IMR-90 (cell line): Measurements from ENCODE around the gene ISCA2. TPM values are rescaled to one million over a fixed set of nuclear protein-coding genes. Genes with fewer than 3 reads are reported as not detected.

Experiments
- ATAC-seq: fragments of 200-7000 bp; cut with Tn5 transposase; 2 replicates; pipeline ENCODE4 v1.9.1; 2020; ENCODE audit warnings: low read depth, mild to moderate bottlenecking, moderate library complexity
- BruUV-seq: library from RNA; stranded (reverse); fragments of 400-500 nt; replicated peaks from 2 replicates; lab custom pipeline; 2021; lab: Mats Ljungman, UMichigan
- CTCF ChIA-PET: fragments of 300-600 bp; formaldehyde crosslinking; extraction: SDS; loops from one replicate; lab custom pipeline; 2021; ENCODE audit warnings: antibody characterized with exemption; lab: Yijun Ruan, JAX
- POLR2A ChIA-PET: fragments of 300-600 bp; sonication (Branson Sonifier 250); formaldehyde crosslinking; loops from one replicate; lab custom pipeline; 2022; ENCODE audit warnings: antibody characterized with exemption; ENCODE audit not compliant: unreplicated experiment; lab: Charles Lee
- DNase-seq: peaks from one replicate; pipeline ENCODE4 v3.0.0; 2013
- H2AFZ ChIP-seq: replicated peaks from 2 replicates; pipeline ENCODE3; 2013; ENCODE audit warnings: low read length, mild to moderate bottlenecking; ENCODE audit not compliant: poor library complexity
- H2AK5ac ChIP-seq: 2 replicates; pipeline ENCODE4 v1.6.1; 2013; ENCODE audit warnings: low read depth, low read length, inconsistent platforms
- H2AK9ac ChIP-seq: replicated peaks from 2 replicates; pipeline ENCODE3; 2013; ENCODE audit warnings: mild to moderate bottlenecking, low read depth, low read length, moderate library complexity; ENCODE audit not compliant: poor library complexity
- H2BK120ac ChIP-seq: 2 replicates; pipeline ENCODE4 v1.6.1; 2013; ENCODE audit warnings: low read depth, low read length, inconsistent platforms
- H2BK15ac ChIP-seq: 3 replicates; pipeline ENCODE4 v1.6.1; 2013; ENCODE audit warnings: low read depth, low read length, inconsistent platforms
- H2BK20ac ChIP-seq: 2 replicates; pipeline ENCODE4 v1.6.1; 2013; ENCODE audit warnings: low read depth, mild to moderate bottlenecking, inconsistent platforms, low read length, moderate library complexity
- H2BK5ac ChIP-seq: 2 replicates; pipeline ENCODE4 v1.6.1; 2013; ENCODE audit warnings: mild to moderate bottlenecking, low read depth, low read length, inconsistent platforms; ENCODE audit not compliant: poor library complexity, severe bottlenecking
- H3K14ac ChIP-seq: replicated peaks from 2 replicates; pipeline ENCODE4 v1.6.1; 2013; ENCODE audit warnings: low read depth, low read length, inconsistent platforms
- H3K18ac ChIP-seq: 2 replicates; pipeline ENCODE4 v1.6.1; 2013; ENCODE audit warnings: low read depth, low read length, control low read depth
- H3K23ac ChIP-seq: 2 replicates; pipeline ENCODE4 v1.6.1; 2013; ENCODE audit warnings: low read depth, low read length, inconsistent platforms
- H3K27ac ChIP-seq: 2 replicates; pipeline ENCODE4 v1.5.1; 2013; ENCODE audit warnings: mild to moderate bottlenecking, control low read depth, low read length; ENCODE audit not compliant: insufficient read depth
- H3K27me3 ChIP-seq: 2 replicates; pipeline ENCODE4 v1.6.1; 2013; ENCODE audit warnings: low read length; ENCODE audit not compliant: control insufficient read depth, insufficient read depth
- H3K36me3 ChIP-seq: 2 replicates; pipeline ENCODE4 v1.6.1; 2013; ENCODE audit warnings: low read length, mixed read lengths; ENCODE audit not compliant: control insufficient read depth, insufficient read depth
- H3K4ac ChIP-seq: 2 replicates; pipeline ENCODE4 v1.6.1; 2013; ENCODE audit warnings: low read depth, low read length, inconsistent platforms
- H3K4me1 ChIP-seq: 2 replicates; pipeline ENCODE4 v1.6.1; 2013; ENCODE audit warnings: low read length, mixed read lengths; ENCODE audit not compliant: control insufficient read depth, insufficient read depth
- H3K4me2 ChIP-seq: 2 replicates; pipeline ENCODE4 v1.6.1; 2013; ENCODE audit warnings: low read depth, mild to moderate bottlenecking, control low read depth, low read length, moderate library complexity
- H3K4me3 ChIP-seq: 2 replicates; pipeline ENCODE4 v1.5.1; 2013; ENCODE audit warnings: low read depth, mild to moderate bottlenecking, control low read depth, low read length, moderate library complexity; ENCODE audit not compliant: insufficient read depth
- H3K56ac ChIP-seq: 2 replicates; pipeline ENCODE4 v1.6.1; 2013; ENCODE audit warnings: low read length, inconsistent platforms; ENCODE audit not compliant: insufficient read depth; ENCODE audit errors: extremely low read depth
- H3K79me1 ChIP-seq, 2 experiments: 2 replicates each; pipeline ENCODE4 v1.6.1; 2013; ENCODE audit warnings: low read length in 2 of 2, inconsistent platforms in 1 of 2, low read depth in 1 of 2
- H3K9ac ChIP-seq: 2 replicates; pipeline ENCODE4 v1.6.1; 2013; ENCODE audit warnings: low read depth, low read length, control low read depth
- H3K9me1 ChIP-seq: 2 replicates; pipeline ENCODE4 v1.6.1; 2013; ENCODE audit warnings: low read length, inconsistent platforms; ENCODE audit not compliant: insufficient read depth
- H3K9me3 ChIP-seq: 2 replicates; pipeline ENCODE4 v1.6.1; 2013; ENCODE audit warnings: low read length; ENCODE audit not compliant: control insufficient read depth, insufficient read depth
- H4K20me1 ChIP-seq: 2 replicates; pipeline ENCODE4 v1.6.1; 2013; ENCODE audit warnings: low read length, inconsistent platforms; ENCODE audit not compliant: insufficient read depth
- H4K5ac ChIP-seq: 2 replicates; pipeline ENCODE4 v1.6.1; 2013; ENCODE audit warnings: mild to moderate bottlenecking, low read depth, low read length, control low read depth
- H4K8ac ChIP-seq, 2 experiments: 2 replicates each; pipeline ENCODE4 v1.6.1; 2013; ENCODE audit warnings: low read depth in 2 of 2, low read length in 2 of 2, control low read depth in 1 of 2, inconsistent platforms in 1 of 2
- H4K91ac ChIP-seq: 2 replicates; pipeline ENCODE4 v1.6.1; 2013; ENCODE audit warnings: low read depth, low read length, inconsistent platforms; ENCODE audit not compliant: insufficient read depth
- CTCF ChIP-seq: conservative IDR thresholded peaks from 2 replicates; pipeline ENCODE4 v1.5.1; 2012; ENCODE audit warnings: mild to moderate bottlenecking, low read depth, low read length, improper control_type of control experiment
- ELK1 ChIP-seq: fragments of 150-350 bp; IDR thresholded peaks from 2 replicates; pipeline ENCODE4 v1.6.1; 2016; ENCODE audit warnings: low read depth, mild to moderate bottlenecking, low read length, moderate library complexity, borderline replicate concordance
- MAZ ChIP-seq: IDR thresholded peaks from 2 replicates; pipeline ENCODE4 v1.6.1; 2012; ENCODE audit warnings: low read depth, mild to moderate bottlenecking, low read length, improper control_type of control experiment, moderate library complexity, borderline replicate concordance
- MXI1 ChIP-seq: IDR thresholded peaks from 2 replicates; pipeline ENCODE4 v1.6.1; 2012; ENCODE audit warnings: low read depth, mild to moderate bottlenecking, low read length, moderate library complexity, borderline replicate concordance
- NFE2L2 ChIP-seq: fragments of 150-350 bp; IDR thresholded peaks from 2 replicates; pipeline ENCODE4 v1.6.1; 2016; ENCODE audit warnings: low read depth, mild to moderate bottlenecking, low read length
- POLR2A ChIP-seq: IDR thresholded peaks from 2 replicates; pipeline ENCODE4 v1.6.1; 2012; ENCODE audit warnings: mild to moderate bottlenecking, low read depth, low read length
- RAD21 ChIP-seq: IDR thresholded peaks from 2 replicates; pipeline ENCODE4 v1.6.1; 2012; ENCODE audit warnings: low read length, improper control_type of control experiment
- RCOR1 ChIP-seq: IDR thresholded peaks from 2 replicates; pipeline ENCODE4 v1.6.1; 2012; ENCODE audit warnings: mild to moderate bottlenecking, low read length, improper control_type of control experiment; ENCODE audit not compliant: insufficient replicate concordance
- RFX5 ChIP-seq: IDR thresholded peaks from 2 replicates; pipeline ENCODE4 v1.8.0; 2012; ENCODE audit warnings: low read depth, mild to moderate bottlenecking, low read length, moderate library complexity
- USF2 ChIP-seq: fragments of 150-350 bp; IDR thresholded peaks from 2 replicates; pipeline ENCODE4 v1.6.1; 2017; ENCODE audit warnings: mild to moderate bottlenecking, antibody characterized with exemption, low read length, low read depth
- WGBS, 2 experiments: methylation state at CpG; one replicate each; pipeline versions ENCODE4 v1.1.5 to v1.1.7; 2013; ENCODE audit warnings: missing lambda C conversion rate in 2 of 2; ENCODE audit not compliant: insufficient read length in 1 of 2; ENCODE audit errors: extremely low coverage in 2 of 2; 5-methylcytosine and 5-hydroxymethylcytosine counted together
- dilution Hi-C: fragments of 300-500 bp; cut with HindIII; formaldehyde crosslinking; loops from one replicate; pipeline ENCODE4 v1.14.3; 2018; ENCODE audit warnings: low sequenced_read_pairs; ENCODE audit not compliant: unreplicated experiment
- in situ Hi-C: fragments of 300-500 bp; cut with MboI; formaldehyde crosslinking; loops from 3 replicates; pipeline ENCODE4 v1.14.3; 2019; ENCODE audit warnings: low sequenced_read_pairs, inconsistent platforms, mixed read lengths
- intact Hi-C: fragments of 100-400 bp; cut with micrococcal nuclease; formaldehyde crosslinking; loops from 2 replicates; pipeline ENCODE4 v1.10.0; 2022
- polyA plus RNA-seq, 3 experiments: library from polyadenylated mRNA; depleted of rRNA; stranded (reverse); fragments of >200 nt; gene quantifications; 2 replicates each; pipeline ENCODE4 v1.2.3, GENCODE V29; 2012; ENCODE audit warnings: low replicate concordance in 1 of 3
- total RNA-seq: library from RNA; depleted of rRNA; stranded (reverse); fragments of >200 nt; gene quantifications from 2 replicates; pipeline ENCODE4 v1.2.3, GENCODE V29; 2012

The ISCA2 gene
- total and polyA plus RNA-seq, 2 of the 4 experiments (the other 2 are of a cell fraction) = 5.4 to 25.7 TPM

- Histone ChIP-seq H3K4me3 (no peak overlapping the region), H3K9me3 (no peaks in the 10 kb centered on the region), H2AK9ac (peak overlapping the region; percentile 63), H3K9ac (no peak overlapping the region), H3K23ac (no peak overlapping the region), H2BK120ac (no peak overlapping the region), H3K79me1 (peaks cover 0 to 7% of the 10 kb centered on the region in 2 experiments; a peak in 1 of 4 replicates), H3K4me1 (peaks cover 17% of the 10 kb centered on the region), H4K5ac (no peak overlapping the region), H3K14ac (no peak overlapping the region), H3K27me3 (no peaks in the 10 kb centered on the region), H3K18ac (no peak overlapping the region), H2BK15ac (no peak overlapping the region), H3K4me2 (no peak overlapping the region), H3K56ac (no peak overlapping the region), H4K8ac (no peak overlapping the region), H3K4ac (no peak overlapping the region), H2BK20ac (no peak overlapping the region), H2AK5ac (no peak overlapping the region), H2BK5ac (no peak overlapping the region), H4K91ac (no peak overlapping the region), H3K36me3 (peaks cover 16% of the 10 kb centered on the region), H3K9me1 (peaks cover 30% of the 10 kb centered on the region), H2AFZ (no peak overlapping the region), H4K20me1 (no peaks in the 10 kb centered on the region), H3K27ac (no peak overlapping the region)
- no TSS peak for BruUV-seq
- TF ChIP-seq ELK1 = no peak
- no peak for TF ChIP-seq RAD21
- TF ChIP-seq RCOR1 = no peak
- no peak for TF ChIP-seq USF2
- TF ChIP-seq CTCF = no peak
- no peak for TF ChIP-seq MXI1
- TF ChIP-seq RFX5 = no peak
- TF ChIP-seq POLR2A = no peak
- TF ChIP-seq NFE2L2 = no peak
- no peak for TF ChIP-seq MAZ
- no peak for DNase-seq
- POLR2A ChIA-PET = no interaction called here
- dilution Hi-C loops (no loop called here), intact Hi-C loops (no loop called here), in situ Hi-C loops (no loop called here)
- CTCF ChIA-PET = no interaction called here
- WGBS, 2 experiments = 93% methylated on average over 1 of the region's 4 CpGs; no CpG with 5 or more reads in 1 of the 2 experiments
- ATAC-seq = no peak
Observed at GRCh38 chr14:74517731-74518130, 24.2 kb downstream of the ISCA2 start.
